Measurements from ENCODE around the gene ARMH3. TPM values are rescaled to one million over a fixed set of nuclear protein-coding genes. Genes with fewer than 3 reads are reported as not detected.

The ARMH3 gene
- total RNA-seq, 1 experiment from 2014 or later, result 3.7 TPM

DNA sequence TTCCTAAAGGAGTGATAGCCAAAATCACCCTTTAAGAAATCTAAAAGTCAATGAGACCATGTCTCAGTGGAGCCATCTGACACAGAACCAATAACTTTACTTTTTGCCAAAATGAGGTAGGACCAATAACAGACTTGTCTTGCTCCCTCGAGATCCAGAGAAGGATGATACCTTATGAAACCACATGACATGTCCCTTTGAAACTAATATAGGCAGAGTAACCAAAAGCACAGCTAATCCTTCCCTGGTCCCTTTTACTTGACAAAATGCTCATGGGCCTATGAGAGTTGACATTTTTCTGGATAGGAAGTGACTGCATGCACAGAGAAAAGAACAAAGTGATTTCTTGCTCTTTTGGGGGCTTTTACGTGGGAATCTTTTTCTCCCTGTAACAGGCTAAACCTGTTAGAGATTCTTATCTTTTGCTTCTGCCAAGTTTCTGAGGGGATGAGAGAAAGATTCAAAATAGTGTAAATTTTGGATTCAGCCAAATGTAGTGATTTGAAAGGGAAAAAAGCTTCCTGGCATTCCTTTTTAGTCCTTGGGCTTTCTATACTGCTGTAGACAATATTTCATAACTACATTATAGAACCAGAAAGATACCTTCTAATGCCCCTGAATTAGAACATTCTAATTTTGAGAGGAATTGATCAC lies 87.6 kb downstream of the ARMH3 start:
- peaks cover 82% of the 10 kb centered on the region for H3K4me1 ChIP-seq (ENCODE audit: low read length)
- H2AFZ ChIP-seq (ENCODE audit: low read length), result no peak overlapping the region
- H3K9ac ChIP-seq (ENCODE audit: low read length), result peak overlapping the region; percentile 6; the same call in 1 of the 2 replicates
- H3K9me3 ChIP-seq (ENCODE audit: low read length), result no peaks in the 10 kb centered on the region
- H3K27ac ChIP-seq (ENCODE audit: low read length), result peak overlapping the region; percentile 94
- H3K27me3 ChIP-seq (ENCODE audit: low read length), result no peaks in the 10 kb centered on the region
- no peaks in the 10 kb centered on the region for H3K79me2 ChIP-seq (ENCODE audit: low read length)
- no peaks in the 10 kb centered on the region for H3K36me3 ChIP-seq (ENCODE audit: insufficient read depth, low read length)
- peak; percentile 47 for DNase-seq
- H4K20me1 ChIP-seq (ENCODE audit: insufficient read depth, low read depth, low read length), result no peaks in the 10 kb centered on the region
- peak overlapping the region; percentile 46 for H3K4me3 ChIP-seq (ENCODE audit: low read length)
- H3K9me2 ChIP-seq (replicated peaks; ENCODE audit: insufficient read depth, low read length), result no peaks in the 10 kb centered on the region
- H3K4me2 ChIP-seq (ENCODE audit: low read depth, low read length, poor library complexity, severe bottlenecking), result peak overlapping the region; percentile 59

DNA sequence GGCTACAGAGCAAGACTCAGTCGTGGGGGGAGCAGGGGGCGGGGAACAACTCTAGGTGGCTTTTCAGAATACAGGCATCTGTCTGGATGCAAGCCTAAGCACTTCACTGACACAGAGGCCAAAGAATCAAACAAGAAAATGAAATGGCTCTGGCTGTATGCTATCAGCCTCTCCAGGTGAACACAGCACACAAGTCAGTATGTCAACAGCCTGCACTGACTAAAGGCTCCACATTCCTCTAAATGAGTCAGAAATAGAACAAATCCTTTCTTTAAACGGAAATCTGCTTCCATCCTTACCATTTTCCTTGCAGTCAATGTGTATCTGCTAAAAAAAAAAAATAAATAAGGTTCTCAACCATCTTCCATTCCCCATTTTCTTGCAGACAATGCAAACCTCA lies 88.3 kb downstream of the ARMH3 start:
- H3K4me3 ChIP-seq (ENCODE audit: low read length), result peak overlapping the region; percentile 46; the same call in 1 of the 2 replicates
- H3K9me3 ChIP-seq (ENCODE audit: low read length), result no peaks in the 10 kb centered on the region
- no peak overlapping the region for H2AFZ ChIP-seq (ENCODE audit: low read length)
- peak overlapping the region; percentile 59 for H3K4me2 ChIP-seq (ENCODE audit: low read depth, low read length, poor library complexity, severe bottlenecking)
- no peaks in the 10 kb centered on the region for H3K79me2 ChIP-seq (ENCODE audit: low read length)
- H4K20me1 ChIP-seq (ENCODE audit: insufficient read depth, low read depth, low read length), result no peaks in the 10 kb centered on the region
- no peaks in the 10 kb centered on the region for H3K27me3 ChIP-seq (ENCODE audit: low read length)
- peaks cover 76% of the 10 kb centered on the region for H3K4me1 ChIP-seq (ENCODE audit: low read length)
- H3K36me3 ChIP-seq (ENCODE audit: insufficient read depth, low read length), result no peaks in the 10 kb centered on the region
- peak overlapping the region; percentile 6; the same call in 1 of the 2 replicates for H3K9ac ChIP-seq (ENCODE audit: low read length)
- H3K9me2 ChIP-seq (replicated peaks; ENCODE audit: insufficient read depth, low read length), result no peaks in the 10 kb centered on the region
- peak overlapping the region; percentile 94 for H3K27ac ChIP-seq (ENCODE audit: low read length)
- no peak for DNase-seq

DNA sequence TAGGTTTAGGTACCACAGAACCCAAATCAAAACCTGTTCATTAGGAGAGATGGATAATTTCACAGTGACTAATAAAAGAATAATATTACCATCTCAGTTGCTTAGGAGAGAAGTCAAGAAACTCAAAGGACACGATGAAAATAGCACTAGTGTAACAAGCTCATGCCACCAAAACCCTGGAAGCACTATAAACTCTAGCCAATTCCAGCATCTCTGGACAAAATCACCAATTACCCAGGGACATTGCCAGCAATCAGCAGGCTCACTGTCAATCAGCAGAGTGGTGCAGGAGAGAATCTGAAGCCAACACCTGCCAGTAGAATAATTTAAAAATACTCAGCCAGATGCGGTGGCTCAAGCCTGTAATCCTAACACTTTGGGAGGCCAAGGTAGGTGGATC lies 88.9 kb downstream of the ARMH3 start:
- Histone ChIP-seq H2AFZ (ENCODE audit: low read length) (no peak overlapping the region), H3K4me2 (ENCODE audit: low read depth, low read length, poor library complexity, severe bottlenecking) (peak overlapping the region; percentile 59), H3K4me3 (ENCODE audit: low read length) (no peak overlapping the region), H3K9me3 (ENCODE audit: low read length) (no peaks in the 10 kb centered on the region), H3K9ac (ENCODE audit: low read length) (no peak overlapping the region), H4K20me1 (ENCODE audit: insufficient read depth, low read depth, low read length) (no peaks in the 10 kb centered on the region), H3K27me3 (ENCODE audit: low read length) (no peaks in the 10 kb centered on the region), H3K79me2 (ENCODE audit: low read length) (no peaks in the 10 kb centered on the region), H3K27ac (ENCODE audit: low read length) (peak overlapping the region; percentile 64), H3K4me1 (ENCODE audit: low read length) (peaks cover 70% of the 10 kb centered on the region), H3K9me2 (replicated peaks; ENCODE audit: insufficient read depth, low read length) (no peaks in the 10 kb centered on the region), H3K36me3 (ENCODE audit: insufficient read depth, low read length) (no peaks in the 10 kb centered on the region)
- no peak for DNase-seq

DNA sequence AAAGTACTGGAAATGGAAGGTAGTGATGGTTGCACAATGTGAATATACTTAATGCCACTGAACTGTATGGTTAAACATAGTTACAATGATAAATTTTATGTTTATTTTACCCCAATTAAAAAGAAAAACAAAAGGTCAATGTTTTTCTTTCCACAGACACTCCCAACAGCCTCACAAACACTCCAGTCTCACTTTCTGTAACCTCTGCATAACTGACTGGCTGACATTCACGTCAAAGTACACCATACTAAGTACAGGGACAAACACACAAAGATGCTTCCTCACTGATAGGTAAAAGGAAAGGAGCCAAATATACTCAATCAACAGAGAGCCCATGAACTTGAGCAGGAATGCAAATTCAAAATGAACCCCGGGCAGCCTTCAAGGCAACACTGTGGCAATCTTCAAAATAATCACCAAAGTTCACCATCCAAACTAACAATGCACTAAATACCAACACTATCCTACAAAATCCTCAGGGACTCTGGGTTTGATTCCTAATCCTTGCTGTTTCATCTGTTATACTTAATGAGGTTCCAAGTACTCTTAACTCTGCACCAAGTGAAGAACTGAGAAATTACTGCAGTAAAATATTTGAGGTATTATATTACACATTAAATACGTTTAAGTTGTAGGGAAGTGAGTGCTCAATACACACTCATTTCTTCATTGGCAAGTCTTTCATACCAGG lies 90.8 kb downstream of the ARMH3 start:
- Histone ChIP-seq H3K4me2 (ENCODE audit: low read depth, low read length, poor library complexity, severe bottlenecking) (peak overlapping the region; percentile 23), H3K9ac (ENCODE audit: low read length) (no peak overlapping the region), H3K9me2 (replicated peaks; ENCODE audit: insufficient read depth, low read length) (no peaks in the 10 kb centered on the region), H3K9me3 (ENCODE audit: low read length) (no peaks in the 10 kb centered on the region), H2AFZ (ENCODE audit: low read length) (no peak overlapping the region), H3K79me2 (ENCODE audit: low read length) (no peaks in the 10 kb centered on the region), H3K4me1 (ENCODE audit: low read length) (peaks cover 51% of the 10 kb centered on the region), H3K27me3 (ENCODE audit: low read length) (no peaks in the 10 kb centered on the region), H4K20me1 (ENCODE audit: insufficient read depth, low read depth, low read length) (no peaks in the 10 kb centered on the region), H3K27ac (ENCODE audit: low read length) (peak overlapping the region; percentile 45), H3K36me3 (ENCODE audit: insufficient read depth, low read length) (no peaks in the 10 kb centered on the region), H3K4me3 (ENCODE audit: low read length) (no peak overlapping the region)
- DNase-seq, result no peak

DNA sequence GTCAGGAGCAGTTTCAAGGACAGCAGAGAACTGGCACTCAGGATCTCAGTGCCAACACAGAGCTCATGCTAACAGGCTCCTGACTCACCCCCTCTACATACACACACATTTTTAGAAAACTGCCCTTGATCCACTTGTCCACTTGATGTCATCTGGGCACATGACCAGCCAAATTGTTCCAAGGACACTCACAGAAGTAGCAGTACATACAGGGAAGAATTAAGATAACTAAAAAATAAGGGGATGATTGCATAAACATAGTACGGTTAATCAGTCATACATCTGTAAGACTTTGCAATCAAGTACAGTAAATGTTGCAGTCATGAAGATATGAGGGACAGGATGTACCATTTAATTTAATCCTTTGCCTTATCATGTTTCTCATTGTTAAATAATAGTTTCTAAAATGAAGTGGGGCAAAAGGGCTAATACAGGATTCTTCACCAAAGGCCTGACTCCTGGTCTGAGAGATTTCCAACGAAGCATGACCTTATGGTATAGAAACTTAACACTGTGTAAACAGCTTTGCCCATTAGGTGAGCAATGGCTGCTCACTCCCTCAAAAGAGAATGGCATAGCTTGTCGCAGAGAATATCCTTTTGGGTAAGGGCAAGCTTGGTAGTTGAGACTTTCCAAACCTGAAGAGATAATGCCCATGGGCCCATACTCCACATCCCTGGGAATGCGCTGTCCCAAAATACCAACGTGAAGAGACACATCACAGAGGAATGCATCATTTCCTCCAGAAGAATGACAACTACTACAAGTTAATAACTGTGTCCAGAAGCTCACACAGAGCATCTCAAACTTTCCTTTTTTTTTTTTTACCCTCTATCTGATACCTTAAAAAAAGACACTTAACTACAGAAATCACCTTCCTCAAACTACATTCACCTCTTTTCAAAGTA lies 94.1 kb downstream of the ARMH3 start:
- H4K20me1 ChIP-seq (ENCODE audit: insufficient read depth, low read depth, low read length), result no peaks in the 10 kb centered on the region
- H3K27ac ChIP-seq (ENCODE audit: low read length), result no peak overlapping the region
- H3K9me2 ChIP-seq (replicated peaks; ENCODE audit: insufficient read depth, low read length), result no peaks in the 10 kb centered on the region
- no peak overlapping the region for H2AFZ ChIP-seq (ENCODE audit: low read length)
- H3K27me3 ChIP-seq (ENCODE audit: low read length), result no peaks in the 10 kb centered on the region
- H3K4me1 ChIP-seq (ENCODE audit: low read length), result peaks cover 24% of the 10 kb centered on the region
- no peaks in the 10 kb centered on the region for H3K79me2 ChIP-seq (ENCODE audit: low read length)
- H3K4me2 ChIP-seq (ENCODE audit: low read depth, low read length, poor library complexity, severe bottlenecking), result no peak overlapping the region
- no peak overlapping the region for H3K4me3 ChIP-seq (ENCODE audit: low read length)
- no peak overlapping the region for H3K9ac ChIP-seq (ENCODE audit: low read length)
- no peak for DNase-seq
- no peaks in the 10 kb centered on the region for H3K9me3 ChIP-seq (ENCODE audit: low read length)
- no peaks in the 10 kb centered on the region for H3K36me3 ChIP-seq (ENCODE audit: insufficient read depth, low read length)

DNA sequence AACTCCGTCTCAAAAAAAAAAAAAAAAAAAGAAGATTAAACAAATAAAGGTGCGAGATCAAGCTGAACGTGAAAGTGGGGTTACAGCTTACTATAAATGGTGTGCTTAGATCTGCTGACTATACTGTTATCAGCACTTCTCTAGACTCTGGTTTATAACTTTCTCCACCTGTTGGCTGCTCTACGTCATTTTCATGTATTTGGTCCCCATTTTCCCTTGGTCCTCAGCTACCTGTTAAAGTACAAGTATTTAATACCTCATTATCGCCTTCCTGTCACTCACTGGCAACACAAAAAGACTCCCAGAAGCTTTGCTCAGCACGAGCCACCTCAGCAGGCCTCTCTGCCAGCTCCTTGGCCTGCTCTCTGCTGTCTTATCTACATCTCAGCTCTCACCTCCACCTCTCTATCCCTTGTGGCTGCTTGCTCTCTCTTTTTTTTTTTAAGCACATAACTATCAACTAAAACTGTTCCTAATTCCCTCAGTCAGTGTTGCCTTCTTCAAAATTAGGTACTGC lies 95.0 kb downstream of the ARMH3 start:
- Histone ChIP-seq H3K9ac (ENCODE audit: low read length) (no peak overlapping the region), H3K4me2 (ENCODE audit: low read depth, low read length, poor library complexity, severe bottlenecking) (no peak overlapping the region)

DNA sequence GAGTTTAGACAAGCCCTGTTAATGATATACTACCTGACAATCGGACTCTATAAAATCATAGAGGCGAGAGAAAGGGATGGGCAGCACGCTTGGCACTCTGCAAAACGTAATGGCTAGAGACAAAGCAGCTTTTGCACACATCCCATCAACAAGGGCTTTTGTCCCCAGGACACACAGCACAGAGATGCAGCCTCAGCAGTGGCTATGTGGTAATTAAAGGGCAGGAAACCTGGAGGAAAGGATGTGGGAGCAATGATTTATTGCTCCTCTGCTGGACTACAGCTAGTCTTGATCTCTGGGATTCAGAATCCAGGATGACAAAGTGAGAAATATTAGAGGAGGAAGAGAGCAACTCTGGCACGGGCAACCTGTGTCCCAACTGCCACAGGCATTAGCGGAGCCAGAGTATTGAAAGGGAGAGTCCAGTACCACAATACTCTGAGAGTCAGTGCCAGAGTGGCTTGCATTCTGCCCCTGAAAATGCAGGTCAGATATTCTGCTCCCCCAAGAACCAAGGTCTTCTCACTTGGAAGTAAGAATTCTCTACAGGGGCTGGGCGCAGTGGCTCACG lies 96.5 kb downstream of the ARMH3 start:
- H3K9ac ChIP-seq (ENCODE audit: low read length), result no peak overlapping the region
- no peak overlapping the region for H3K4me2 ChIP-seq (ENCODE audit: low read depth, low read length, poor library complexity, severe bottlenecking)
- H3K36me3 ChIP-seq (ENCODE audit: insufficient read depth, low read length), result no peaks in the 10 kb centered on the region
- H3K4me3 ChIP-seq (ENCODE audit: low read length), result no peak overlapping the region
- no peaks in the 10 kb centered on the region for H3K9me3 ChIP-seq (ENCODE audit: low read length)
- H3K27ac ChIP-seq (ENCODE audit: low read length), result peak overlapping the region; percentile 54
- H3K4me1 ChIP-seq (ENCODE audit: low read length), result peaks cover 7% of the 10 kb centered on the region
- H2AFZ ChIP-seq (ENCODE audit: low read length), result no peak overlapping the region
- H3K27me3 ChIP-seq (ENCODE audit: low read length), result no peaks in the 10 kb centered on the region
- no peaks in the 10 kb centered on the region for H3K9me2 ChIP-seq (replicated peaks; ENCODE audit: insufficient read depth, low read length)
- no peak for DNase-seq
- H4K20me1 ChIP-seq (ENCODE audit: insufficient read depth, low read depth, low read length), result no peaks in the 10 kb centered on the region
- no peaks in the 10 kb centered on the region for H3K79me2 ChIP-seq (ENCODE audit: low read length)

More for the DNA sequence above, 95.0 kb downstream of the ARMH3 start:
- no peaks in the 10 kb centered on the region for H4K20me1 ChIP-seq (ENCODE audit: insufficient read depth, low read depth, low read length)
- no peaks in the 10 kb centered on the region for H3K27me3 ChIP-seq (ENCODE audit: low read length)
- H2AFZ ChIP-seq (ENCODE audit: low read length), result no peak overlapping the region
- H3K27ac ChIP-seq (ENCODE audit: low read length), result no peak overlapping the region
- DNase-seq, result no peak
- H3K4me1 ChIP-seq (ENCODE audit: low read length), result peaks cover 18% of the 10 kb centered on the region
- H3K79me2 ChIP-seq (ENCODE audit: low read length), result no peaks in the 10 kb centered on the region
- no peaks in the 10 kb centered on the region for H3K9me2 ChIP-seq (replicated peaks; ENCODE audit: insufficient read depth, low read length)
- H3K4me3 ChIP-seq (ENCODE audit: low read length), result no peak overlapping the region
- no peaks in the 10 kb centered on the region for H3K9me3 ChIP-seq (ENCODE audit: low read length)
- no peaks in the 10 kb centered on the region for H3K36me3 ChIP-seq (ENCODE audit: insufficient read depth, low read length)

Measured in Karpas-422 (cell line).